Measurements from ENCODE around the gene GNPDA2. TPM values are rescaled to one million over a fixed set of nuclear protein-coding genes. Genes with fewer than 3 reads are reported as not detected.

The GNPDA2 gene
- total and polyA plus RNA-seq, 9 of the 15 experiments (the other 6 are each of a cell fraction or from before 2014, with no cell fraction given), result 10.6 to 20.4 (median 13.0) TPM

DNA sequence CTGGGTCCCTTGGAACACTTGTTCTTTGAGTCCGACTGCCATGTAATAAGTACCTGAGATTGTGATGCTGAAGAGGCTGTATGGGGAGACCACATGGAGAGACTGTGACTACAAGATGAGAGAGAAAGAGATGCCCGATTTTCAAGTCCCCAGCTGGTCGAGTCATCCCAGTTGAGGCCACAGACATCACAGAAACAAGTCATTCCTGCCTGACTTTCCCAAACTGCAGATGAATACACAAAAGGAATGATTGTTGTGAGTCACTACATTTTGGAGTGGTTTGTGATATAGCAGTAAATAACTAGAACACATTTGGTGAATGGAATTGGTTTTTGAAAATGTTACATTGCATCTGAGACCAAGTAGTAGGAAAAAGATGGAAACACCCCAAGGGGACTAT, 66.0 kb downstream of the GNPDA2 start:
- H4K20me1 ChIP-seq (replicated peaks; ENCODE audit: control insufficient read depth, insufficient read depth, low read length), result no peaks in the 10 kb centered on the region
- ChIA-PET CTCF (ENCODE audit: low intra/inter-chr PET ratio) (no interaction called here), POLR2A (no interaction called here)
- FAIRE-seq (no peak), DNase-seq (ENCODE audit: extremely low read depth in 1 of 4, low spot score in 3 of 4) (no peak), ATAC-seq (no peak)
- 0% methylated on average over 3 of the region's 3 CpGs for WGBS (ENCODE audit: insufficient coverage, low coverage, missing lambda C conversion rate)
- H3K27ac ChIP-seq (ENCODE audit: extremely low read depth, low read depth, low read length), result no peak overlapping the region
- H3K36me3 ChIP-seq (ENCODE audit: control insufficient read depth, insufficient read depth, low read length), result no peaks in the 10 kb centered on the region
- TF ChIP-seq, protein P1, sequence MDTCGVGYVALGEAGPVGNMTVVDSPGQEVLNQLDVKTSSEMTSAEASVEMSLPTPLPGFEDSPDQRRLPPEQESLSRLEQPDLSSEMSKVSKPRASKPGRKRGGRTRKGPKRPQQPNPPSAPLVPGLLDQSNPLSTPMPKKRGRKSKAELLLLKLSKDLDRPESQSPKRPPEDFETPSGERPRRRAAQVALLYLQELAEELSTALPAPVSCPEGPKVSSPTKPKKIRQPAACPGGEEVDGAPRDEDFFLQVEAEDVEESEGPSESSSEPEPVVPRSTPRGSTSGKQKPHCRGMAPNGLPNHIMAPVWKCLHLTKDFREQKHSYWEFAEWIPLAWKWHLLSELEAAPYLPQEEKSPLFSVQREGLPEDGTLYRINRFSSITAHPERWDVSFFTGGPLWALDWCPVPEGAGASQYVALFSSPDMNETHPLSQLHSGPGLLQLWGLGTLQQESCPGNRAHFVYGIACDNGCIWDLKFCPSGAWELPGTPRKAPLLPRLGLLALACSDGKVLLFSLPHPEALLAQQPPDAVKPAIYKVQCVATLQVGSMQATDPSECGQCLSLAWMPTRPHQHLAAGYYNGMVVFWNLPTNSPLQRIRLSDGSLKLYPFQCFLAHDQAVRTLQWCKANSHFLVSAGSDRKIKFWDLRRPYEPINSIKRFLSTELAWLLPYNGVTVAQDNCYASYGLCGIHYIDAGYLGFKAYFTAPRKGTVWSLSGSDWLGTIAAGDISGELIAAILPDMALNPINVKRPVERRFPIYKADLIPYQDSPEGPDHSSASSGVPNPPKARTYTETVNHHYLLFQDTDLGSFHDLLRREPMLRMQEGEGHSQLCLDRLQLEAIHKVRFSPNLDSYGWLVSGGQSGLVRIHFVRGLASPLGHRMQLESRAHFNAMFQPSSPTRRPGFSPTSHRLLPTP (IDR thresholded peaks at IDR 0.05; ENCODE audit: borderline replicate concordance, extremely low read depth, insufficient read length), result no peak
- TF ChIP-seq TARDBP (IDR thresholded peaks at IDR 0.05) (no peak), SRSF1 (IDR thresholded peaks at IDR 0.05; ENCODE audit: low read depth, low read length) (no peak), SNIP1 (IDR thresholded peaks at IDR 0.05; ENCODE audit: low read depth) (no peak), ZNF586 (CRISPR knock-in tag; conservative IDR thresholded peaks at IDR 0.05) (no peak), ZNF146 (CRISPR knock-in tag; IDR thresholded peaks at IDR 0.05; ENCODE audit: unreplicated experiment) (no peak)
- no peaks in the 10 kb centered on the region for H3K9me3 ChIP-seq (replicated peaks; ENCODE audit: control insufficient read depth, insufficient read depth, low read depth, low read length)
- no peak overlapping the region for H3K4me3 ChIP-seq
- intact Hi-C loops (cut with micrococcal nuclease) (no loop called here), in situ Hi-C loops (cut with MboI) (no loop called here)
- H3K27me3 ChIP-seq (ENCODE audit: control insufficient read depth in 2 of 2, insufficient read depth in 2 of 2, low read length in 2 of 2), result no peaks in the 10 kb centered on the region
- H3K4me1 ChIP-seq (replicated peaks in 1 of 2; ENCODE audit: control insufficient read depth in 2 of 2, insufficient read depth in 2 of 2, low read length in 2 of 2), result peaks cover 0 to 5% of the 10 kb centered on the region in 2 experiments; a peak in 1 of 5 replicates
- H3K9me1 ChIP-seq (ENCODE audit: control insufficient read depth, insufficient read depth, low read length), result no peaks in the 10 kb centered on the region
- no peaks in the 10 kb centered on the region for H3K79me2 ChIP-seq (ENCODE audit: control insufficient read depth, insufficient read depth, low read length)
- no peak overlapping the region for H3K4me2 ChIP-seq (ENCODE audit: insufficient read depth, low read length)
- H2AFZ ChIP-seq (ENCODE audit: low read depth, low read length), result no peak overlapping the region
- no peak overlapping the region for H3K9ac ChIP-seq (ENCODE audit: insufficient read depth in 1 of 2, low read depth in 2 of 2, low read length in 2 of 2)
- no TSS peak for BruUV-seq (replicated peaks)

Measured in K562 (cell line).